Esophagus squamous epithelium (tissue), 5 donors: ENCODE measurements around the gene ADM. TPM values are rescaled to one million over a fixed set of nuclear protein-coding genes. Genes with fewer than 3 reads are reported as not detected.

Experiments
- DNase-seq: peaks from one replicate; lab custom pipeline; 2025; lab: John Stamatoyannopoulos, UW
- H3K27ac ChIP-seq, 4 donors: fragments of 200-600 bp; sonication (generic); one replicate each; pipeline ENCODE4 v1.5.1; 2016 to 2019; ENCODE audit warnings: mild to moderate bottlenecking in 1 of 4
- H3K27me3 ChIP-seq, 4 donors: fragments of 200-600 bp; sonication (generic); 1 replicate in 3 of 4; 2 replicates in 1 of 4; pipeline versions ENCODE4 v1.5.1 to v1.6.0; 2017 to 2021; ENCODE audit warnings: antibody characterized with exemption in 1 of 4
- H3K36me3 ChIP-seq, 3 donors: fragments of 200-600 bp; sonication (generic); one replicate each; pipeline ENCODE4 v1.5.1; 2016 to 2019
- H3K4me1 ChIP-seq, 3 donors: fragments of 200-600 bp; sonication (generic); one replicate each; pipeline ENCODE4 v1.5.1; 2017 to 2019
- H3K4me3 ChIP-seq, 4 donors: fragments of 200-600 bp; sonication (generic); 1 replicate in 3 of 4; 2 replicates in 1 of 4; pipeline ENCODE4 v1.5.1; 2016 to 2019; ENCODE audit warnings: mild to moderate bottlenecking in 2 of 4, moderate library complexity in 1 of 4
- H3K9me3 ChIP-seq, 3 donors: fragments of 200-600 bp; sonication (generic); one replicate each; pipeline ENCODE4 v1.5.1; 2016 to 2019
- POLR2A ChIP-seq, 4 donors: fragments of 450-650 bp; IDR thresholded peaks; one replicate each; pipeline ENCODE4 v1.6.1; 2017; ENCODE audit warnings: antibody characterized with exemption in 4 of 4, mild to moderate bottlenecking in 4 of 4, moderate library complexity in 3 of 4
- WGBS, 2 donors: methylation state at CpG; one replicate each; pipeline ENCODE4 v1.1.5; 2018; 5-methylcytosine and 5-hydroxymethylcytosine counted together
- intact Hi-C: fragments of 100-400 bp; cut with DNase I; formaldehyde crosslinking; loops from one replicate; pipeline ENCODE4 v1.15.0; 2022
- total RNA-seq, 4 donors: library from RNA; depleted of rRNA; stranded (reverse); fragments of >200 nt; gene quantifications; one replicate each; pipeline ENCODE4 v1.1.0, GENCODE V29; 2016
- TF ChIP-seq, protein P1 (sequence below), 6 experiments: fragments of 450-650 bp in 4 of 6; fragments of 200-600 bp in 2 of 6; sonication (generic) in 2 of 6; IDR thresholded peaks; one replicate each; pipeline ENCODE4 v1.5.1; 2016 to 2019; ENCODE audit warnings: antibody characterized with exemption in 6 of 6, mild to moderate bottlenecking in 4 of 6, moderate library complexity in 4 of 6
- donor health status: DM: yes; HTN: yes; CAD: no.

The ADM gene, protein sequence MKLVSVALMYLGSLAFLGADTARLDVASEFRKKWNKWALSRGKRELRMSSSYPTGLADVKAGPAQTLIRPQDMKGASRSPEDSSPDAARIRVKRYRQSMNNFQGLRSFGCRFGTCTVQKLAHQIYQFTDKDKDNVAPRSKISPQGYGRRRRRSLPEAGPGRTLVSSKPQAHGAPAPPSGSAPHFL
- total RNA-seq = 10 to 100 TPM; 14.3 to 69.6 (median 57.7) TPM

DNA sequence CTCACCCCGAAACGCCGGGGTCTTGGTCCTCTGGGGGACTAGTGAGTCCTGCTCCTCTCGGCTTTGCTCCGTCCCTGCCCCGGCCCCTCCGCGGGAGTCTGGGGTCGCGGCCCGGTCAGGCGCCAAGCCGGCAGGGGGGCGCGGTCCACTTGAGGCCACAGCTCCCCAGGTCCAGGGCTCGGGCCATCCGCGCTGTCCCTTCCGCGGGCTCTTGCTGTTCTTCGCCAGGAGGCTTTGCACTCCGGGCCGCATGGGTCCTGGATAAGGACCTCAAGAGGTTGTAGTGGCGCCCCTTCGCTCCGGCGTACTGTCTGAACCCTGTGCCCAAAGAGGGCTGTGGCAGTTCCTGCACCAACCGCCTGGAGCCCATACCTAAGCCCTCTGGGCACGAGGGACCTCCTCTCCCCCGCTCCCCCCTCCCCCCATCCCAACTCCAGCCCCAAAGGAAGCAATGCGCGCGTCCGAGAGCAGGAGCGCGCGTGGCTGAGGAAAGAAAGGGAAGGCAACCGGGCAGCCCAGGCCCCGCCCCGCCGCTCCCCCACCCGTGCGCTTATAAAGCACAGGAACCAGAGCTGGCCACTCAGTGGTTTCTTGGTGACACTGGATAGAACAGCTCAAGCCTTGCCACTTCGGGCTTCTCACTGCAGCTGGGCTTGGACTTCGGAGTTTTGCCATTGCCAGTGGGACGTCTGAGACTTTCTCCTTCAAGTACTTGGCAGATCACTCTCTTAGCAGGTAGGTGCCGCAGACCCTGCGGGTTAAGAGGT lies at the start of gene ADM:
Gene ADM, plus strand, starts transcription at position 579 of the 767 bp plus-strand sequence. CDS start 628 bp downstream, outside the sequence.
- 0 to 7% methylated on average over 1 to 3 of the region's 48 CpGs for WGBS, 2 donors
- peaks cover 30 to 76% (median 43%) of the 10 kb centered on the region in 3 donors for H3K4me1 ChIP-seq

DNA sequence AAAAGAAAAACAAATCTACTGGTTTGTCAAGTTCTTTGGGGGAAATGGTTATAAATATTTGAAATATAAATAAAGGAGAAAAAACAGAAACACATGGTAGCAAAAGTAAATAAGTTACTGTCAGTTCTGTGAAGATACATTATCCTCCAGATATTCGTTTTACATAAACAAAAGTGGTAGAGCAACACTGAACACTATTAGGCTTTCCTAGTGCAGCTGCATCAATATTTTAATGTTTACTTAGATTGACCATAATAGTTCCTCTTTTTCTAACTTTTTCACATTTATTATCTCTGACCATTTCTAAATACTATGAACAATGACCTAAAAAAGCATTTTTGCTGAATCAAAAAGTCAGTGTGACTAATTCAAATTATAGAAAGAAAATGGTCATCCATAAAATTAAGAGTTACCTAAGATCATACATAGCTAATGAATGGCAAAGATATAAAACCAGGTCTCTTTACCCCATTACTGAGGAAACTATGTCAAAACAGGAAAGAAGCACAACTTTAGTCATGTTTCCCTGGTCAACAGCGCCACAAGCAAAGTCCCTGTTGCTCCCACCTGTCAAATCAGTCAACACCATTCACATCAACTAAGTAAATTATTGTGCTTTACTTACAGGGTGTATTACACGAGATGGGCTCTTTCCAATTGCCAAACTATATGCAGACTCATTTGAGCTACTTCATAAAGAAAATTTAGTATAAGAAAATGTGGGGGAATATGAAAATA lies 49.3 kb upstream of the ADM start:
- H3K9me3 ChIP-seq = no peaks in the 10 kb centered on the region
- no peak overlapping the region for H3K4me3 ChIP-seq
- peaks cover 0 to 12% (median 0%) of the 10 kb centered on the region in 3 donors for H3K4me1 ChIP-seq
- TF ChIP-seq POLR2A (IDR thresholded peaks at IDR 0.05) = no peak
- TF ChIP-seq, protein P1, sequence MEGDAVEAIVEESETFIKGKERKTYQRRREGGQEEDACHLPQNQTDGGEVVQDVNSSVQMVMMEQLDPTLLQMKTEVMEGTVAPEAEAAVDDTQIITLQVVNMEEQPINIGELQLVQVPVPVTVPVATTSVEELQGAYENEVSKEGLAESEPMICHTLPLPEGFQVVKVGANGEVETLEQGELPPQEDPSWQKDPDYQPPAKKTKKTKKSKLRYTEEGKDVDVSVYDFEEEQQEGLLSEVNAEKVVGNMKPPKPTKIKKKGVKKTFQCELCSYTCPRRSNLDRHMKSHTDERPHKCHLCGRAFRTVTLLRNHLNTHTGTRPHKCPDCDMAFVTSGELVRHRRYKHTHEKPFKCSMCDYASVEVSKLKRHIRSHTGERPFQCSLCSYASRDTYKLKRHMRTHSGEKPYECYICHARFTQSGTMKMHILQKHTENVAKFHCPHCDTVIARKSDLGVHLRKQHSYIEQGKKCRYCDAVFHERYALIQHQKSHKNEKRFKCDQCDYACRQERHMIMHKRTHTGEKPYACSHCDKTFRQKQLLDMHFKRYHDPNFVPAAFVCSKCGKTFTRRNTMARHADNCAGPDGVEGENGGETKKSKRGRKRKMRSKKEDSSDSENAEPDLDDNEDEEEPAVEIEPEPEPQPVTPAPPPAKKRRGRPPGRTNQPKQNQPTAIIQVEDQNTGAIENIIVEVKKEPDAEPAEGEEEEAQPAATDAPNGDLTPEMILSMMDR (IDR thresholded peaks at IDR 0.05) = no peak
- 57 to 72% methylated on average over 3 of the region's 3 CpGs for WGBS, 2 donors
- no peak overlapping the region for H3K27ac ChIP-seq
- H3K36me3 ChIP-seq = no peaks in the 10 kb centered on the region
- no peak for DNase-seq
- H3K27me3 ChIP-seq = no peaks in the 10 kb centered on the region
- intact Hi-C loops = no loop called here

More for the DNA sequence above, at the start of gene ADM:
- TF ChIP-seq, protein P1 (IDR thresholded peaks at IDR 0.05) = peak; percentile 36 to 63 (median 51)
- peak in 2 of 4 donors; percentile 93 to 94 for TF ChIP-seq POLR2A (IDR thresholded peaks at IDR 0.05)
- peak; percentile 39 for DNase-seq
- Histone ChIP-seq H3K27me3 (peaks cover 0 to 14% (median 0%) of the 10 kb centered on the region in 4 donors), H3K9me3 (no peaks in the 10 kb centered on the region), H3K27ac (peak within 1 kb of the TSS; percentile 86 to 96 (median 92)), H3K36me3 (no peaks in the 10 kb centered on the region), H3K4me3 (peak within 1 kb of the TSS; percentile 61 to 84 (median 78))
- intact Hi-C loops = loop anchor here (5.0 to 10.0 kb wide), 2 partner anchors 92 to 320 kb away; no protein-coding TSS in a partner anchor

DNA sequence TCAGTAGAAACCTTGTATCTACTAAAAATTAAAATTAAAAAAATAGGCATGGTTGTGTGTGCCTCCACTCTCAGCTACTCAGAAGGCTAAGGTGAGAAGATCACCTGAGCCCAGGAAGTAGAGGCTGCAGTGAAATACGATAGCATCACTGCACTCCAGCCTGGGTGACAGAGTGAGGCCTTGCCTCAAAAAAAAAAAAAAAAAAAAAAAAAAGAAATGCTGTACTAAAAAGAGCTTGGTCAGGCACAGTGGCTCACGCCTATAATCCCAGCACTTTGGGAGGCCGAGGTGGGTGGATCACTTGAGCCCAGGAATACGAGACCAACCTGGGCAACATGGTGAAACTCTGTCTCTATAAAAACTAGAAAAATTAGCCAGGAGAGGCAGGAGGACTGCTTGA lies 47.4 kb upstream of the ADM start:
- 92 to 97% methylated on average over 4 of the region's 4 CpGs for WGBS, 2 donors
- no peak for TF ChIP-seq POLR2A (IDR thresholded peaks at IDR 0.05)
- TF ChIP-seq, protein P1 (IDR thresholded peaks at IDR 0.05) = no peak
- Histone ChIP-seq H3K9me3 (no peaks in the 10 kb centered on the region), H3K27me3 (no peaks in the 10 kb centered on the region), H3K4me1 (peaks cover 0 to 12% (median 0%) of the 10 kb centered on the region in 3 donors), H3K27ac (no peak overlapping the region), H3K36me3 (no peaks in the 10 kb centered on the region), H3K4me3 (no peak overlapping the region)
- no peak for DNase-seq
- intact Hi-C loops = no loop called here

DNA sequence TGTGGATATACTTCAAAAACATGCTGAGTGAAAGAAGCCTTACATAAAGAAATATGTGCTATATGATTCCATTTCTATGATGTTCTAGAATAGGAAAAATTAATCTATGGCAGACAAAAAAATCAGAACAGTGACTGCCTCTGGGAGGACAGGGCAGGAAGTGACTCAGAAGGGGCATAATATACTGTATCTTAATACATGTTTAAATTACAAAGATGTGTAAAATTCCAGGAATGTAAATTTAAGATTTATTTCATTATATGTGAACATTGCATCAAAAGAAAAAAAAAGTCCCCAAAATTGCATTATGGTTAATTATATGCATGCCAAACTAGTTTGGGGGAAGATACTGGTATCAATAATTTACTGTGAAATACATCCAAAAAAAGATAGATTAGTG lies 43.1 kb upstream of the ADM start:
- DNase-seq = no peak
- no peak overlapping the region for H3K4me3 ChIP-seq
- intact Hi-C loops = no loop called here

More for the DNA sequence above, 43.1 kb upstream of the ADM start:
- Histone ChIP-seq H3K27ac (no peak overlapping the region), H3K36me3 (no peaks in the 10 kb centered on the region), H3K27me3 (no peaks in the 10 kb centered on the region), H3K4me1 (no peaks in the 10 kb centered on the region), H3K9me3 (no peaks in the 10 kb centered on the region)
- no peak for TF ChIP-seq POLR2A (IDR thresholded peaks at IDR 0.05)
- TF ChIP-seq, protein P1 (IDR thresholded peaks at IDR 0.05) = no peak
